KBM-7 (cell line): ENCODE data around the gene JPH3.

ENCODE experiments used
- DNase-seq: peaks from one replicate; pipeline ENCODE4 v3.0.0-alpha.2; 2015
- in situ Hi-C: fragments of 300-500 bp; cut with MboI; formaldehyde crosslinking; loops from 2 replicates; pipeline ENCODE4 v1.14.3; 2020; ENCODE audit warnings: low sequenced_read_pairs, low pct_unique_long_range_greater_than_20kb, mixed read lengths

The JPH3 gene

DNA sequence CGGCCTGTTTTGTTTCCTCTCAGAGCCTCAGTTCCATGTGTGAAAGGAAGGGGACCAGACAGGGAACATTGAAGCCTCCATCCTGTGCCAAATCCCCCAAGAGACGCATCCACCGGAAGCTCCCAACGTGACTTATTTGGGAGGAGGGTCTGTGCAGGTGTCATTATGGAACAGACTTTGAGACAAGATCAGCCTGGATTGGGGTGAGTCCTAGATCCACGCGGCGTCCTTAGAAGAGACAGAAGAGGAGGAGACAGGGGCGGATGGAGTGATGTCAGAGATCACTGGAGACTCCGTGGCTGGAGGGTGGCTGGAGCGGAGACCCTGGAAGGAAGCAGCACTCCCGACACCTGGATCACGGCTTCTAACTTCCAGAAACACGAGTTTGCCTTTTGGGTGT, 83.5 kb downstream of the JPH3 start:
- DNase-seq = no peak
- in situ Hi-C loops = no loop called here

DNA sequence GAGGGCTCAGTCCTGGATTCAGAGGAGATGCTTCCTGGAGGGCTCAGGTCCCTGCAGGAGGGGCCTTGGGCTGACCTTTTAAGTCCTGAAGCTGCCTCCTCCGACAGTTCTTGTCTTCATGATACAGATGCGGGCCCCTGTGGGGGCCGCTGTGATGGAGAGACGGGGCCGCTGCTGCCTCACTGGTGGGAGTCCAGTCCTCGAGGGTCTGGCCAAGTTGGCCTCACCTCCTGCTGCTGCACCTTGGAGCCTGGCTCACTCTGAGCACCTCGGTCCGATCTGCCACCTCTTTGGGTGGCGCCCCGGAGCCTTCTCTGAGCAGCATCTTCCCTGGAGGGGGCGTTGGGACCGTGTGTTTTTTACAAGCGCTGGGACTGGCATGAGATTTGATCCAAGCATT, 84.4 kb downstream of the JPH3 start:
- no peak for DNase-seq
- in situ Hi-C loops = no loop called here

DNA sequence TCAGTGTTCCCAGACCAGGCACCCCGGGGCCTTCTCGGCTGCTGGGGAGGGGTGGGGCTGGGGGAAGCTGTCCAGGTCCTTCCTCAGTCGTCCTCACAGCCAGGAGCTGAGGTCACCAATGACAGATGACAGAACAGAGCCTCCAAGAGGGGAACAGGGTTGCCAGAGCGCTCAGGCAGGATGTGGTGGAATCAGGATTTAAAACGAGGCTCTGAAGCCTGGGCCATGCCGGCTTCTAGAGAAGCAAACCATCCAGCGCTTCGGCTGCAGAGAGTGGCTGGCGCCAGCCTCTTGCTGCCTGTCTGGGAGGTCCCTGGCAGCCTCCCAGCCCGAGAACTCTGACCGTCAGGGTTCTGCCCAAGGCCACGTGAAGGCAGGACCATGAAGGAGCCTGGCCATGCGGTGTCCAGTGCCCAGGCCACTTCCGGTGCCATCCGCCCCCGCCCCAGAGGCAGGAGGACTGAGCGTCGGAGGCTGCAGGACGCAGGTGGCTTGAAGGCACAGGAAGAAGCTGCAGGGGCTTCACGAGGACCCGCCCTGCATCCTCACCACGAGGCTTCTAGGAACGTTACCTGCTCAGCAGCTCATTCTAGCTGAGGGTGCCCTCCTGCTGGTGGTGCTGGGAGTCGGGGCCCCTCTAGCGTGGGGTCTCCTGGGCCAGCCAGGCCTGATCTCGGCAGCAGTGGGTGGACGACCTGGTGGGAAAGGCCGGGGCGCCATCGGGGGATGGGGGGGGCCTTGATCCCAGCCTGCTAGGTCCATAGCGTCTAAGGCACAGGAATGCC, 85.0 kb downstream of the JPH3 start:
- in situ Hi-C loops = no loop called here
- DNase-seq = no peak

DNA sequence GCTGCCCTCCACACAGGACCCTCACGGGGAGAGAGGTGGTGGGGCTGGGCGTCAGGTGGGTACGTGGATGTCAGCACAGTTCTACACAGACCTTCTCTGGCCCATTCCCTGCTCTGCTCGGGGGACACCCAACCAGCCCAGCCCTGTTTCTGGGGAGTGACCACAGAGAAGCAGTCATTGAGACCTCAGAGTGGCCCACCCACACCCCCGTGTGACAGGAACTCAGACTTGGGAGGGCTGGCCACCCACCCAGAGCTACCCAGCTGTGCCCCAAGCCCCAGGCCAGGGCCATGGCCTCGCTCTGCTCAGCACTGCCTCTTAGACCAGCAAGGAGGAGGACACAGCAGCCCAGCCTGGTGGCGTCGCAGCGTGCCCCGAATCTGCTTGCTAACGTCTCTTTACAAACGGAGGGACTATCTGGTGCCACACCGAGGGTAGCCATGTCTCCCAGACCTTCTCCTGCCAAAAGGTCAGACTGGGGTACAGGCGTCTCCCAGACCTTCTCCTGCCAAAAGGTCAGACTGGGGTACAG, 85.8 kb downstream of the JPH3 start:
- no peak for DNase-seq
- in situ Hi-C loops = no loop called here

DNA sequence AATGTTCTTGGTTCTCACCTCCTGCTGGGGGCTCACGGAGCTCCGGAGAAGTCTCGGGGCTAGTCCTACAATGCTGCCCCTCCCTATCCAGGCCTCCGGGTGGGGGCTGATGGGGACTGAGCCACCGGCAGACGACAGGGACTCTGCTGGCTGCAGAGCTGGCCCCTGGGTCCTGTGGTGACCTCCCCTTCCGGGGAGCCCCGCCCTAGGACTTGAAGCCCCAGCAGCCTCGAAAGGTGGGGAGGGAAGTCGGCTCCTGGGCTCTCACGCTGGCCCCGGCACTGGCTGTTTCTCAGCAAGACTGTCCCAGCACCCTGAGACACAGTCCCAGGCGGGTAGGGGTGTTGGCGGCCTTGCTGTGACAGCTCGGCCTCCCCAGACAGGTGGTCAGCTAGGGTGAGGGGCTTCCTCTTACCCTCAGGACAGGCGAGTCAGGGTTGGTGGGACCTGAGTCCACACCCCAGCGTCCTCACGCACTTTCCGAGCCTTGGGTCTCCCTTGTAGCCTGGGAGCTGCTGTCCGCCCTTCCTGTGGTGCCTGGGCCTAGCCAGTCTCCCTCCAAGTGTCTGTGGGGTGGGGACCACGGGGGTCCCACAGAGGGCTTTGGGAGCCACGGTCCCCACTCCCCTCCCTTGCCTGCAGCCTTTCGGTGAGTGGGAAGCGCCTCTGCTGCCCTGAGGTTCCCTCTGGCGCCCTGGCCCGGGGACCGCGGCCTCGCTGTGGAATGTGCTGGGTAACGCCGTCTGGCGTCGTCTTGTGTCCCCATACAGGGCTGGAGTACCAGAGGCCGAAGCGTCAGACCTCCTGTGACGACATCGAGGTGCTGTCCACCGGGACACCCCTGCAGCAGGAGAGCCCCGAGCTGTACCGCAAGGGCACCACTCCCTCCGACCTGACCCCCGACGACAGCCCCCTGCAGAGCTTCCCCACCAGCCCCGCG, 86.8 kb downstream of the JPH3 start:
- DNase-seq = no peak

DNA sequence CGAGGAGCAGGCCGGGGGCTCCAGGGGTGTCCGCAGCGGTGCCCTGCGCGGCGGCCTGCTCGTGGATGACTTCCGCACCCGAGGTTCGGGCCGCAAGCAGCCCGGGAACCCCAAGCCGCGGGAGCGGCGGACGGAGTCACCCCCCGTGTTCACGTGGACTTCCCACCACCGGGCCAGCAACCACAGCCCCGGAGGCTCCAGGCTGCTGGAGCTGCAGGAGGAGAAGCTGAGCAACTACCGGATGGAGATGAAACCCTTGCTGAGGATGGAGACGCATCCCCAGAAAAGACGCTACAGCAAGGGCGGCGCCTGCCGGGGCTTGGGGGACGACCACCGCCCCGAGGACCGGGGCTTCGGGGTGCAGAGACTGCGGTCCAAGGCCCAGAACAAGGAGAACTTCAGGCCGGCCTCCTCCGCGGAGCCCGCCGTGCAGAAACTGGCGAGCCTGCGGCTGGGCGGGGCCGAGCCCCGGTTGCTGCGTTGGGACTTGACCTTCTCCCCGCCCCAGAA, 87.7 kb downstream of the JPH3 start:
- no peak for DNase-seq
- in situ Hi-C loops = no loop called here

More for the DNA sequence above, 86.8 kb downstream of the JPH3 start:
- in situ Hi-C loops = no loop called here

DNA sequence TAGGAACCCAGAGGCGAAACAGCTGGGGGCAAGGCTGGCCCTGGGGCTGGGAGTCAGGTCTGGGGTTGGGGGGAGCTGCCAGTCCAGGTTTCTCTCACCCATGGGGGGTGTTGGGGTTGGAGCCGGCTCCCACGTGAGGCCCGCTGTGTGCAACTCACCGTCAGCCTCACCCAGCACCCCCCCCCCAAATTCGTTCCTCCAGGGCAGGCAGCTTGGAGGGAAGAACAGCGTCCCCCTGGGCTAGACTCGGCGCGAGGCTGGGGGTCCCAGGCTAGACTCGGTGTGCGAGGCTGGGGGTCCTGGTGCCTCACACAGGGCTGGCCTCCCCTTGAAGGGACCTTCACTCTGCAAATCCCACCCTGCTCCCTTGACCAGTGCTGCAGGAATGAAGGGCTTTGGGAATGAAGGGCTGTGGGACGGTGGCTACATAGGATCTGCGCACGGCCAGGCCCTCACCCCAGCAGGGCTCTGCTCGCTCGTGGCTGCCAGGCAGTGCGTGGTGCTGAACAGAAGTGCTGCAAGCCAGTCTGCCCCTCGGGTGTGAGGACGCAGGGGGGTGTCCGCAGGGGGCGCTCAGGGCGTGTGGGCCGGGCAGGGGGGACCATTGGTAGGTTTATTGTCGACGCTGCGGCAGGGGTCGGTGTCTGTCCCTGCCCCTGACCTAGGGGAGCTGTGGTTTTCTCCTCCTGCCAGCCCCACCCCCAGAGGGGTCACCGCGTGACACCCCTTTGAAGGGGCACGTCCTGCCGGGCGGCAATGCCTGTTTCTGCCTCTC, 88.8 kb downstream of the JPH3 start:
- in situ Hi-C loops = no loop called here
- DNase-seq = no peak

DNA sequence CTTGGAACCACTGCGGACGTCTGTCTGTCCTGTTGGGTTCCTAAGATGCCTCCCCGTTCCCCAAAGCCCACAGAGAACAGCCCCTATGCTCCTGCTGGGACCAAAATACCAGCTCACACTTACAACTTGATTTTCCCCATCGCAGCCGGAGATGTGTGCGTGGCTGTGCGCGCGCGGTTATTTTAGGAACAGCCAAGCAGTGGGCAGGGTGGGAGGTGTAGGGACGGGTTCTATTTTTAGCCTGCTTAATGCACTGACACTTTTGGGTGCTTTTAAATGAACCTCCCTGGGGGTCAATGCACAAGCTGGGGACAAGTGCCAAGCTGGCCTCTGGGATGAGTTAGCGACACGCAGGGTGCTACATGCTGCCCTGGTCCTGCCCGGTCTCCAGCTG, 89.4 kb downstream of the JPH3 start:
- in situ Hi-C loops = no loop called here
- DNase-seq = no peak

DNA sequence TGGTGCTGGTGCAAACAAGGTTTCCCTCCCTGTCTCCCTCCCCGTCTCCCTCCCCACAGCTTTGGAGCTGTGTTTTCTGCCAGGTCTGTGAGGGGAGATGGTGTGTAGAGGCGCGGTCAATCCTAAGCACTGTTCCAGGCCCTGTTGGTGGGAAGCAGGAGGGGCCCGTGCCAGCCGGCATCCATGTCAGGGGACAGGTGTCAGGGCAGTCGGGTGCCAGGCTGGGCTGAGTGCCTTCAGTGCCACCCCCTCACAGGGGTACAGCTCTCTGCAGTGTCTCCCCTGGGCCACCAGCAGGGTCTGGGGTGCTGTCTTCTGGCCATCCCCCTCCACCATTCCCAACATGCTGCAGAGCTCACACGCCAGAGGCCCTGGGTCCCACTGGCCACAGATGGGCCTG, 89.9 kb downstream of the JPH3 start:
- no peak for DNase-seq
- in situ Hi-C loops = no loop called here

DNA sequence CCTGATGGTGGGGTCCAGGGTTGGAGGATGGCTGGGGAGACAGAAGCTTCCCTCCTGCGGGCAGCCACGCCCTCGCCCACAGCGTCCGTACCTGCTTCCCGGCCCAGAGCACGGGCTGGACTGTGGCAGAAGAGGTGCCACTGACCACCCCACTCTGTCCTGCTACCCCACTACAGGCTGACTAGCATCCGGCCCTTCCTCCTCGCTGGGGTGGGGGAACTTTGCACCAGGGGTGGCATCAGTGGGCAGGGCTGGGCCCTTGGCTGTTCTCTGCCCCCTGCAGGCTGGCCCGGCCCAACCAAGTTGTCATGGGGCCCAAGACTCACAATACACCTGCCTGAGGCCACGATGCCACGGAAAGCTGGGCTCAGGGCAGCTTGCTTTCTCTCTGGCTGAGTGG, 90.4 kb downstream of the JPH3 start:
- in situ Hi-C loops = no loop called here
- no peak for DNase-seq

DNA sequence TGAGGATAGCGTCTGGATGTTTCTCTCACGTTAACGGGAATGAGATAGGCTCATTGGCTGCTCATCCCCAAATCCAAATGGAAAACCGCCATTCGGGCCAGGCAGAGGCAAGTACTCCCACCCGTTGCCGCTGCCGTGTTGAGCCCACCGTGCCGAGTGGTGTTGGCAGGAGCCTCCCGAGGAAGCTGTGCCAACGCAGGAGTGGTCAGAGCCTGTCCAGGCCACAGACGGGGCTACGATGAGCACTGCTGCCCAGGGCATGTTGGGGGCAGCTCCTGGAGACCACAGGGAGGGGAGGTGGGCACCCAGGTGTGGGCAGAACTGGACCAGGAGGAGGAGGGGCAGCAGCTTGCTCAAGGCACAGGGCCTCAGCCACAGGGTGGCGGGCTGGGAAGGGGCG, 91.5 kb downstream of the JPH3 start:
- DNase-seq = no peak
- in situ Hi-C loops = no loop called here

DNA sequence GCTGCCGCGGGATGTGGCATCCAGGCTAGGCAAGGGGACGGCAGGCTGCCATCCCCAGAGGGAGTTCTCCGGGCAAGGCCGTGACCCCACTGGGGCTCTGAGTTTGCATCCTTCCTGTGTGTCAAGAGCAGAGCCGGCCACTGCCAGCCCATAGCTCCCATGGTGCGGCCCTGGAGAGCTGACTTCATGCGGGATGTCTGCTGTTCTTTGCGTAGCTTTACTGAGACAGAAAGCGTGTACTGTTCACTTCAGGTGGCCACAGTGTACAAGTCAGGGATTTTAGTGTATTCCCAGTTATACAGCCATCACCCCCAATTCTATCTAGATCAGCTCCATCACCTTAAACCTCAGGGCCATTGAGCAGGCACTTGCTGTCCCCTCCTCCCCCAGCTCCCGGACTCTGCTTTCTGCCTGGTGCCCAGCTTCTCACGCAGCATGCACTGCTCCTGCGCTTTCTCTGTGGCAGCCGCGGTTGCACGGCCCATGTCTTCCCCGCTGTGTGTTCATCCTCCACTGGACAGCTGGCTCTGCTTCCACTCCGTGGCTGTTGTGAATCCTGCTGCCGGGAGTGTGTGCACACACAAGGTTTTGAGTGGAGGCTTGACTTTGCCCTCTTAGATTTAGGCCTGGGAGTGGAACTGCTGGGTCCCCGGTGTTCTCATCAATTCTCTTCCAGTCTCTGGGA, 92.3 kb downstream of the JPH3 start:
- in situ Hi-C loops = no loop called here

DNA sequence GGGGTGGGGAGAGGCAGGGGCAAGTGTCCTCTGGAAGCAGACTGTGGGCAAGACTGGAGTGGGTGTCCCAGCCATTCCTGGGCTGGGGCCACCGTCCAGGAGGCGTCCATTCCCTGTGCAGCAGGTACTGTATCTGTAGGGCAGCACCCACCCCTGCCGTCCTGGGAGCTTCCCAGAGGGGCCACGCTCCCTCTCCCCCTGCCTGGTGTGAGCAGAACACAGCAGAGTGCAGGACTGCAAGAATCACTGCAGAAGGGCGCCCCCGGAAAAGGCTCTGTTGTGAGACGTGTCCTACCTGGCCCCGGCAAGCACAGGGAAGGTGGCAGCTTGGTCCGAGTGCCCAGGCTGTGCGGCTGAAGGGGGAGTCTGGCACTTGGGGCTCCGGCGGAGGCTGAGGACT, 93.2 kb downstream of the JPH3 start:
- in situ Hi-C loops = no loop called here
- no peak for DNase-seq

More for the DNA sequence above, 92.3 kb downstream of the JPH3 start:
- no peak for DNase-seq

DNA sequence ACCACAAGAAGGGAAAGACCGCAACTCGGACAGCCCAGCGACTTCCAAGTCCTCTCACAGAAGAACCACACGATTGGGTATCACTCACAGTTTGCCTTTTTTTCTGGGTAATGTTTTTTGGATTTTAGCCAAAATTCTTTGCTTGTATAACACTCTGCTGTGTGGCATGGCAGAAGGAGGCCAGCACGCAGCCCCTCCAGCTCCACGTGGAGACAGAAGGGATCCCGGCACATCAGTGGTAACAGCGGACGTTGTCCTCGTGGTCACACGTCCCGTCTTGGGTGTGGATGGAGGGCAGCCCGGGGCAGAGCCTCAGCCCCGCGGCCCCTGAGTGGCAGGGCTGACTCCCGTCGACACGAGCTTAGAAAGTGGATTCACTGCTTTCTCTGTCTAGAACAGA, 94.4 kb downstream of the JPH3 start:
- DNase-seq = no peak
- in situ Hi-C loops = no loop called here

DNA sequence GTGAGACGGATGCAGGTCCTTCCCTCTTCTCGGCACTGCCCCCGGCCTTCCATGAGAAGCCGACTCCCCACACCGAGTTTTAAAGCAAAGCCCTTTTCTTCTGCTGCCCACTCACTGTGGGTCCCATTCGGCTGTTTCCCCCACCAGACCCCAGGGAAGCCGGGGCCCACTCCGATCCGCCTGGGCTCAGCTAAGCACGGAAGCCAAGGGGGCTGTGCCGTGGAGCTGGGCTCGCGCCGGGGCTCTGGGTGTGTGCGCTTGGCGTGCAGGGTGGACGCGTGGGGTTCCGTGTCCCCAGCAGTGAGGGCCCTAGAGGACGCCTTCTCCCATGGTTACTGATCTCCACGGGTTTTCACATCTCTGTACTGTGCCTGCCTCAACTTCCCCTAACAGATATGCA, 94.9 kb downstream of the JPH3 start:
- in situ Hi-C loops = no loop called here
- DNase-seq = no peak

DNA sequence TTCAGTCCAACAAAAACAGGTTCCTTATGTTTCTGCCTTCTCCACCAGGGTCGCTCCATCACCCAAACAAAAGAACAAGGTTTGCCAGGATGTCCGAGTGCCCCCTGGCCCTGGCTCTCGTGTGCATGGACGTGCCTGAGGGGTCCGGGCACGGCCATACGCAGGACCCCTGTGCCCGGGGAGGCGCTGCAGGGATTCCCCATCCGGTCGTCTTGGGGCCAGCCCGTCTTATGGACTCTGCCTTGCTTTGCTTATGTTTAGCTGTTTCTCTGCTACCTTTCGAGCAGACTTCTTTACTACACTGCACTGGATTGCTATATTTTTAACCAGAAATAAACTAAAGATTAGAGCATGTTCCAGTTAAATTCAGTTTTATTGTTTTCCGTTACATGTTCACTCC, 95.5 kb downstream of the JPH3 start:
- in situ Hi-C loops = no loop called here
- DNase-seq = no peak

DNA sequence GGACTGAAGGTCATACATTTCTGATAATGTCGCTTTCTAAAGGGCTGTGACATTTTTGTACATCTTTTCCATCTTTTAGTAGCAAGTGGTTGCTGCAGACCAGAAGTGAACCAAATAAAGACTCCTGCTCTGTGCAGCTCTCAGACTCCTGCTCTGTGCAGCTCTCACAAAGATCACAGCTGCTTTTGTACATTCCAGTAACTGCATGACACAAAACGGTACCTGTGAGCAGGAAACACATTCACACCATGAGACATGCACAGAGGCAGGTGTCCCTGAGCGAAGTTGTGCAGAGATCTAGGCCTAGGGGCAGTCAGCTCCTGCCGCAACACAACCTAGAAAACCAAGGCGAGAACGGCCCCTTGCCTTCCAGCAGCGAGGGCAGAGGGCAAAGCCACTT, 95.9 kb downstream of the JPH3 start:
- DNase-seq = no peak
- in situ Hi-C loops = no loop called here

DNA sequence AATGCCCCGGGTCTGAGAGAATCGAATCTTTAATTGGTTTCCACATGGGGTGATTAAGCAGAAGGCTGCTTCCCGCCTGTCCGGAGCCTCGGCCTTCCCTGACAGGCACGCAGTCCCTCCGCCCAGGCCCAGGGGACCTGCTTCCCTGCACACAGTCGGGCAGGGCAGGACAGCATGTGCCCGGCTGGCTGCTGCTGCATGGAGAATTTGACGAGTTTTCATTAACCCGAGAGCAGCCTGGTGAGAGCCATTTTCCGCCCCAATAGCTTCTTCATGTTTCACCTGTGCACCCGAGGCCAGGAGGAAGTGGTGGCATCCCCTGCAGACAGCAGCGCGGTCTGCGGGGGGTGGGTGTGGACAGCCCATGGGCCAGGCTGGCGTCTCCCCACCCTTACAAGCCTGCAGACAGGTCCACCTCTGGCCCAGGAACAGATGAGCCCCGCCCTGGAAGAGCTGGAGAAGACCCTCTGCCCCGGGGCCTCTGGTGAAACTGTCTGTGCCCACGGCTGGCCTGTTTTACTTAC, 96.4 kb downstream of the JPH3 start:
- in situ Hi-C loops = no loop called here

More for the DNA sequence above, 96.4 kb downstream of the JPH3 start:
- no peak for DNase-seq
